Tibial nerve (tissue), 4 donors: Measurements from ENCODE around the gene EPHA10.

Experiments used
- EP300 ChIP-seq, 2 donors: sonication (generic); formaldehyde crosslinking; IDR thresholded peaks; one replicate each; pipeline ENCODE4 v1.6.1; 2017; ENCODE audit warnings: antibody characterized with exemption in 2 of 2, mild to moderate bottlenecking in 1 of 2
- POLR2A ChIP-seq, 2 donors: fragments of 450-650 bp; IDR thresholded peaks; one replicate each; pipeline ENCODE4 v1.6.1; 2017; ENCODE audit warnings: antibody characterized with exemption in 2 of 2, mild to moderate bottlenecking in 2 of 2, moderate library complexity in 2 of 2
- TF ChIP-seq, protein P1 (sequence below), 5 experiments: fragments of 200-600 bp in 3 of 5; fragments of 450-650 bp in 2 of 5; sonication (generic) in 3 of 5; IDR thresholded peaks; one replicate each; pipeline ENCODE4 v1.5.1; 2016 to 2019; ENCODE audit warnings: antibody characterized with exemption in 5 of 5, mild to moderate bottlenecking in 3 of 5, moderate library complexity in 2 of 5

- TF ChIP-seq, protein P1, sequence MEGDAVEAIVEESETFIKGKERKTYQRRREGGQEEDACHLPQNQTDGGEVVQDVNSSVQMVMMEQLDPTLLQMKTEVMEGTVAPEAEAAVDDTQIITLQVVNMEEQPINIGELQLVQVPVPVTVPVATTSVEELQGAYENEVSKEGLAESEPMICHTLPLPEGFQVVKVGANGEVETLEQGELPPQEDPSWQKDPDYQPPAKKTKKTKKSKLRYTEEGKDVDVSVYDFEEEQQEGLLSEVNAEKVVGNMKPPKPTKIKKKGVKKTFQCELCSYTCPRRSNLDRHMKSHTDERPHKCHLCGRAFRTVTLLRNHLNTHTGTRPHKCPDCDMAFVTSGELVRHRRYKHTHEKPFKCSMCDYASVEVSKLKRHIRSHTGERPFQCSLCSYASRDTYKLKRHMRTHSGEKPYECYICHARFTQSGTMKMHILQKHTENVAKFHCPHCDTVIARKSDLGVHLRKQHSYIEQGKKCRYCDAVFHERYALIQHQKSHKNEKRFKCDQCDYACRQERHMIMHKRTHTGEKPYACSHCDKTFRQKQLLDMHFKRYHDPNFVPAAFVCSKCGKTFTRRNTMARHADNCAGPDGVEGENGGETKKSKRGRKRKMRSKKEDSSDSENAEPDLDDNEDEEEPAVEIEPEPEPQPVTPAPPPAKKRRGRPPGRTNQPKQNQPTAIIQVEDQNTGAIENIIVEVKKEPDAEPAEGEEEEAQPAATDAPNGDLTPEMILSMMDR (IDR thresholded peaks at IDR 0.05) = no peak
- TF ChIP-seq POLR2A (IDR thresholded peaks at IDR 0.05) (no peak), EP300 (IDR thresholded peaks at IDR 0.05) (no peak)
Measured at GRCh38 chr1:37685722-37686121, 79.2 kb downstream of the EPHA10 start.
